Activated B cell treated with CpG ODN at 0.5 μM for 24 hours (primary cell): Measurements from ENCODE around the gene ZFR2. TPM values are rescaled to one million over a fixed set of nuclear protein-coding genes. Genes with fewer than 3 reads are reported as not detected.
"Not testable (repeated sequence)": the region's sequence is repeated elsewhere in the genome, so short reads cannot be mapped to it uniquely, and the experiment has no call there.

ENCODE experiments used
- ATAC-seq: fragments of 200-7000 bp; cut with Tn5 transposase; one replicate; pipeline ENCODE4 v1.10.0; 2021; ENCODE audit warnings: low read depth, mild to moderate bottlenecking, moderate library complexity
- CTCF ChIA-PET: fragments of 350-600 bp; sonication (Branson Sonifier 250); formaldehyde crosslinking; loops from one replicate; lab custom pipeline; 2021; ENCODE audit warnings: antibody characterized with exemption; lab: Charles Lee
- POLR2A ChIA-PET: fragments of 350-600 bp; sonication (Branson Sonifier 250); formaldehyde crosslinking; loops from one replicate; lab custom pipeline; 2021; ENCODE audit warnings: antibody characterized with exemption; lab: Charles Lee
- DNase-seq: peaks from one replicate; pipeline ENCODE4 v3.0.0; 2022
- H3K27ac Mint-ChIP-seq: one replicate; pipeline ENCODE4 v1.8.0; 2020; ENCODE audit warnings: mixed read lengths
- H3K27me3 Mint-ChIP-seq: one replicate; pipeline ENCODE4 v1.8.0; 2021; ENCODE audit warnings: mixed read lengths
- H3K36me3 Mint-ChIP-seq: one replicate; pipeline ENCODE4 v1.8.0; 2021; ENCODE audit warnings: low read depth, mixed read lengths
- H3K4me1 Mint-ChIP-seq: one replicate; pipeline ENCODE4 v1.8.0; 2021; ENCODE audit warnings: mixed read lengths
- H3K4me3 Mint-ChIP-seq: one replicate; pipeline ENCODE4 v1.8.0; 2020; ENCODE audit warnings: mild to moderate bottlenecking, mixed read lengths
- H3K9me3 Mint-ChIP-seq: one replicate; pipeline ENCODE4 v1.8.0; 2020; ENCODE audit warnings: mixed read lengths
- intact Hi-C: fragments of 100-400 bp; cut with micrococcal nuclease; formaldehyde crosslinking; loops from one replicate; pipeline ENCODE4 v1.15.1; 2024
- total RNA-seq: library from RNA; stranded (reverse); gene quantifications from 2 replicates; pipeline ENCODE4 v1.2.3, GENCODE V29; 2022
- TF ChIP-seq, protein P1 (sequence below): fragments of 200-600 bp; IDR thresholded peaks from one replicate; pipeline ENCODE4 v1.8.0; 2022; ENCODE audit warnings: antibody characterized with exemption, mild to moderate bottlenecking

ZFR2 gene
- total RNA-seq, 1 donor from 2014 or later = 0.31 TPM

DNA sequence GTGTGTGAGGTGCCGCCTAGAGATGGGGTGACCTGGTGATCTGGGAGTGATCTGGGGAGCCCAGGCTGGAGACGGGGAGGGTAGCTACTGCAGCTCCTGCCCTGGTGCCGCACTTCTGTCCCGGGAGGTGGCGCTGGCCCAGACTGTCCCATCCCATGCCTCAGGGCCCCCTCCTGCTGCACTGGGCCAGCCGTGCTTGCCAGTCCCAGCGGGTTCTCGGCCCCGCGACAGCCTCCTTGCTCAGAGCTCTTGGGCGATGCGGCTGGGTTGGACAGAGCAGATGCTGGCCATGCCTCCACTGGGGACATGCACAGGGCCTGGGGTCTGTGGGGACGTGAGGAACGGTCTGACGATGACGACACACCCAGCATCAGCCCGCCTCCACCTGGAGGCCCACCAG, 99.3 kb downstream of the ZFR2 start:
- H3K4me1 Mint-ChIP-seq = peaks cover 5% of the 10 kb centered on the region
- TF ChIP-seq, protein P1, sequence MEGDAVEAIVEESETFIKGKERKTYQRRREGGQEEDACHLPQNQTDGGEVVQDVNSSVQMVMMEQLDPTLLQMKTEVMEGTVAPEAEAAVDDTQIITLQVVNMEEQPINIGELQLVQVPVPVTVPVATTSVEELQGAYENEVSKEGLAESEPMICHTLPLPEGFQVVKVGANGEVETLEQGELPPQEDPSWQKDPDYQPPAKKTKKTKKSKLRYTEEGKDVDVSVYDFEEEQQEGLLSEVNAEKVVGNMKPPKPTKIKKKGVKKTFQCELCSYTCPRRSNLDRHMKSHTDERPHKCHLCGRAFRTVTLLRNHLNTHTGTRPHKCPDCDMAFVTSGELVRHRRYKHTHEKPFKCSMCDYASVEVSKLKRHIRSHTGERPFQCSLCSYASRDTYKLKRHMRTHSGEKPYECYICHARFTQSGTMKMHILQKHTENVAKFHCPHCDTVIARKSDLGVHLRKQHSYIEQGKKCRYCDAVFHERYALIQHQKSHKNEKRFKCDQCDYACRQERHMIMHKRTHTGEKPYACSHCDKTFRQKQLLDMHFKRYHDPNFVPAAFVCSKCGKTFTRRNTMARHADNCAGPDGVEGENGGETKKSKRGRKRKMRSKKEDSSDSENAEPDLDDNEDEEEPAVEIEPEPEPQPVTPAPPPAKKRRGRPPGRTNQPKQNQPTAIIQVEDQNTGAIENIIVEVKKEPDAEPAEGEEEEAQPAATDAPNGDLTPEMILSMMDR = no peak
- no peaks in the 10 kb centered on the region for H3K27me3 Mint-ChIP-seq
- POLR2A ChIA-PET = no interaction called here
- DNase-seq = no peak
- CTCF ChIA-PET = no interaction called here
- no peak overlapping the region for H3K27ac Mint-ChIP-seq
- H3K4me3 Mint-ChIP-seq = no peak overlapping the region
- ATAC-seq = no peak
- H3K36me3 Mint-ChIP-seq = peaks cover 36% of the 10 kb centered on the region
- H3K9me3 Mint-ChIP-seq = no peaks in the 10 kb centered on the region
- intact Hi-C loops = no loop called here

DNA sequence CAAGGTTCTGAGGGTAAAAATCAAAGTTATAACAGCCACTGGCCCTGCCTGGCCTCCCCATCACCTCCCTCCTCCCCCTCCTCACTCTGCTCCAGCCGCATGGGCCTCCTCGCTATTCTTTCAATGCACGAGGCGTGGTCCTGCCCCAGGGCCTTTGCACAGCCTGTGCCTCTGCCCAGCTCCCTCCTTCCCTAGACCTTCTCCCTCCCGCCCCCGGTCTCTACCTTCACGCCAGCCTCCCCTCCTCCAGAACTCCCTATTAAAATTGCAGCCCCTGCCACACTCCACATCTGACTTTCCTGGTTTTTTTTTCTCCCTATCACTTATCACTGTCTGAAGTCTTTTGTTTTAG, 100.1 kb downstream of the ZFR2 start:
- ChIA-PET POLR2A (interaction anchor here (1.0 kb wide), 1 partner anchor 19 kb away, joined by 3 read pairs; no protein-coding TSS in a partner anchor), CTCF (no interaction called here)
- ATAC-seq = no peak
- H3K4me3 Mint-ChIP-seq = no peak overlapping the region
- no peak overlapping the region for H3K27ac Mint-ChIP-seq
- H3K4me1 Mint-ChIP-seq = peaks cover 5% of the 10 kb centered on the region
- H3K9me3 Mint-ChIP-seq = no peaks in the 10 kb centered on the region
- H3K27me3 Mint-ChIP-seq = no peaks in the 10 kb centered on the region
- intact Hi-C loops = no loop called here
- H3K36me3 Mint-ChIP-seq = peaks cover 36% of the 10 kb centered on the region
- no peak for DNase-seq
- TF ChIP-seq, protein P1 = no peak

DNA sequence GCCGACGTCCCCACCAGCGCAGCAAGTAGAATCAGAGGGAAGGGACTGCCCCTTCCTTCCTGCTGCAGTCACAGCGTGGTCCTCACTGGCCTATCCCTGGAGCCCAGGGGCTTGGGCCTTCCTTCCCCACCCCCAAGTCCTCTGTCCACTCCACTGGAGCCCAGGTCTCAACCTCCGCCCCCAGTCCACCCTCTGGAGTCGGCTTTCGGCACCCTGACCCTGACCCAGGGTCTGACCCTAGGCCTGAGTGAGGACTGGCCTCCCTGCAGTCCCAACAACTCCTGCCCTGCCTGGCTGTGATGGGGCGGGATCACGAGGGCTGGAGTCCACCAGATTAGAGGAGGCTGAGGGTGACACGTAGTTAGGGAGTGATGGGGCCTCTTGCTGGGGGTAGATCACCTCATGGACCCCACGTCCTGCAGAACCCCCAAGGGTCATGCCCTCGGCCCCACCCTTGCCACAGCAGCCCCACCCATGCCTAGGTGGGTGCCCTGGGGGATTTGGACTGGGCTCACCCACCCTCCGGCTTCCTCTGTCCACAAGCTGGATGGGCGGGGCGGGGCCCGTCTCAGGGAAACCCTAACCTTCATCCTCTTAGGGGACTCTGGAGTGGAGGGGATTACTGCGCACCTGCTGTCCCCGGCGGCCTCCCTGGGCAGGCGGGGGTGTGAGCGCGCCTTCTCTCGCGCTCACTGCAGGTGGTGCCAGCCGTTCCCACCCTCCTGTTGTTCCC, 100.7 kb downstream of the ZFR2 start:
- Mint-ChIP-seq H3K9me3 (no peaks in the 10 kb centered on the region), H3K4me1 (peaks cover 7% of the 10 kb centered on the region), H3K4me3 (no peak overlapping the region), H3K36me3 (peaks cover 36% of the 10 kb centered on the region), H3K27me3 (no peaks in the 10 kb centered on the region), H3K27ac (no peak overlapping the region)
- ChIA-PET POLR2A (interaction anchor here (1.0 kb wide), 1 partner anchor 20 kb away, joined by 3 read pairs; no protein-coding TSS in a partner anchor), CTCF (no interaction called here)
- intact Hi-C loops = no loop called here
- ATAC-seq (no peak), DNase-seq (no peak)
- TF ChIP-seq, protein P1 = no peak

DNA sequence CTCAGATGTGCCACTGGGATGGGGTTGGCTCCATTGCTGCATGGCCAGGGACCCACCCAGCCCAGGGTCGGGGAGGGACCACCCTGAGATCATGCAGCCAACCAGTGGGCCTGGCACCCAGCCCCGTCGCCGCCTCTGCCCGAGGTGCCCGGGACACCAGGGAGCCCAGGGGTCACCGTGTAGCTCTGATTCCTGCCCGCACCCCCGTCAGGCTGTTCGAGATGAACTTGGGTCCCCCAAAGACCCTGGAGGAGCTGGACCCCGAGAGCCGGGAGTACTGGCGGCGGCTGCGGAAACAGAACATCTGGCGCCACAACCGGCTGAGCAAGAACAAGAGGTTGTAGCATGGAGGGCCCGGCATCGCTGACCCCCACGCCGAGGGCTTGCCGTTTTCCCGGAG, 101.8 kb downstream of the ZFR2 start:
- Mint-ChIP-seq H3K27ac (no peak overlapping the region), H3K4me1 (peaks cover 15% of the 10 kb centered on the region), H3K36me3 (peaks cover 43% of the 10 kb centered on the region), H3K9me3 (no peaks in the 10 kb centered on the region), H3K4me3 (no peak overlapping the region), H3K27me3 (no peaks in the 10 kb centered on the region)
- CTCF ChIA-PET = no interaction called here
- intact Hi-C loops = no loop called here
- TF ChIP-seq, protein P1 = no peak
- ATAC-seq (no peak), DNase-seq (no peak)
- POLR2A ChIA-PET = no interaction called here

DNA sequence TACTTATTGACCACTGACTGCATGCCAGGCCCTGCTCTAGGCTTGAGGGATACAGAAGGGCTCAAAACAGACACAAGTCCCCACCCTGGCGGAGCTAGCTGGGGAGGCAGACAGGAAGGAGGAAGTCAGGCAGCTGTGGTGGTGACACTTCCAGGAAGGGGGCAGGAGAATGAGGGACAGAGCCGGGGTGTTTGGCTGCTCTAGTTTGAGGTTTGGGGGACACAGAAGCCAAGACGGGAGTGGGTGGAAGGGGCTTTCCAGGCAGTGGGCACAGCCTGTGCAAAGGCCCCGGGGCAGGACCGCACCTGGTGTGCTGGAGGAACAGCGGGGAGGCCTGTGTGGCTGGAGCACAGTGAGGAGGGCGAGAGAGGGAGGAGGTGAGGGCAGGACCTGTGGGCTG, 102.3 kb downstream of the ZFR2 start:
- Mint-ChIP-seq H3K4me3 (no peak overlapping the region), H3K4me1 (peaks cover 20% of the 10 kb centered on the region), H3K27ac (no peak overlapping the region), H3K9me3 (no peaks in the 10 kb centered on the region), H3K36me3 (peaks cover 43% of the 10 kb centered on the region), H3K27me3 (no peaks in the 10 kb centered on the region)
- ChIA-PET CTCF (no interaction called here), POLR2A (interaction anchor here (0.6 kb wide), 1 partner anchor 23 kb away, joined by 8 read pairs; no protein-coding TSS in a partner anchor)
- ATAC-seq = no peak
- intact Hi-C loops = no loop called here
- TF ChIP-seq, protein P1 = no peak
- no peak for DNase-seq

DNA sequence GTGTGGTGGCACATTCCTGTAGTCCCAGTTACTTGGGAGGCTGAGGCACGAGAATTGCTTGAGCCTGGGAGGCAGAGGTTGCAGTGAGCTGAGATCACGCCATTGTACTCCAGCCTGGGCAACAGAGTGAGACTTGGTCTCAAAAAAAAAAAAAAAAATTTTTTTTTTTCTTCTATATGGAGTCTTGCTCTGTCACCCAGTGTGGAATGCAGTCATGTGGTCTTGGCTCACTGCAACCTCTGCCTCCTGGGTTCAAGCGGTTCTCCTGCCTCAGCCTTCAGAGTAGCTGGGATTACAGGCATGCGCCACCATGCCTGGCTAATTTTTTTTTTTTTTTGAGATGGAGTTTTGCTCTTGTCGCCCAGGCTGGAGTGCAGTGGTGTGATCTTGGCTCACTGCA, 103.1 kb downstream of the ZFR2 start:
- POLR2A ChIA-PET = interaction anchor here (0.6 to 0.7 kb wide), 2 partner anchors 24 to 229 kb away, joined by 7 to 8 read pairs; no protein-coding TSS in a partner anchor
- ATAC-seq, H3K27me3 Mint-ChIP-seq, CTCF ChIA-PET, H3K27ac Mint-ChIP-seq, intact Hi-C loops, DNase-seq, H3K4me3 Mint-ChIP-seq, H3K9me3 Mint-ChIP-seq: not testable (repeated sequence)
- Mint-ChIP-seq H3K4me1 (peaks cover 27% of the 10 kb centered on the region), H3K36me3 (peaks cover 44% of the 10 kb centered on the region)
